Right hindlimb (tissue), 1 donor: ENCODE data around the gene PSMD9.
"Not testable (repeated sequence)": the region's sequence is repeated elsewhere in the genome, so short reads cannot be mapped to it uniquely, and the experiment has no call there.

Experiments
- DNase-seq: peaks from one replicate; pipeline ENCODE4 v3.0.0-alpha.2; 2018

PSMD9 gene, protein sequence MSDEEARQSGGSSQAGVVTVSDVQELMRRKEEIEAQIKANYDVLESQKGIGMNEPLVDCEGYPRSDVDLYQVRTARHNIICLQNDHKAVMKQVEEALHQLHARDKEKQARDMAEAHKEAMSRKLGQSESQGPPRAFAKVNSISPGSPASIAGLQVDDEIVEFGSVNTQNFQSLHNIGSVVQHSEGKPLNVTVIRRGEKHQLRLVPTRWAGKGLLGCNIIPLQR

DNA sequence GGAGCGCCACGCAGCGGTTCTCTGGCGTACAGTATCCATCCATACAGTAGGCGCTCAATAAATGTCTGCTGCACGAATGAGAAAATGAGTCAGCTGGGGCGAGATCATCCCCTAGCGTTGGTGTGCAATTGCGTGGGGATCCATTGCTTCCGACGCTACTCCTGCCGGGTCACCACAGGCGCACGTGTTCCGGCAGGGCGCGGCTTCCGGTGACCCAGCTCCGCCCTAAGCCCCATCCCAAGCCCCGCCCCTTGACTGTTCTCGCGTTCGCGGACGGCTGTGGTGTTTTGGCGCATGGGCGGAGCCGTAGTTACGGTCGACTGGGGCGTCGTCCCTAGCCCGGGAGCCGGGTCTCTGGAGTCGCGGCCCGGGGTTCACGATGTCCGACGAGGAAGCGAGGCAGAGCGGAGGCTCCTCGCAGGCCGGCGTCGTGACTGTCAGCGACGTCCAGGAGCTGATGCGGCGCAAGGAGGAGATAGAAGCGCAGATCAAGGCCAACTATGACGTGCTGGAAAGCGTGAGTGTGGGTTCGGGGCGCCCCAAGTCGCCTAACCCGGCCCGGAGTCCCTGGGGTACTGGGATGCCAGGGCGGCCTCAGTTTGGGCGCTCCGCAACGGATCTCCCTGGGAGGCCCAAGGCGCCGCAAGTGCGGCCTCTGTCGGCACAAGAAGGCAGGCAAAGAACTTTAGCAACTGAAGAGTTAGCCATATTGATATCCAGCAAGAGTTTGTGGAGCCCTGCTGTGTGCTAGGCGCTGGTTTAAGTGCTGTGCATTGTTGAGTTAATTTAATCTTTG, at the start of gene PSMD9:
Gene PSMD9 (plus strand): TSS at position 313 of the 796 bp plus-strand sequence. CDS start 67 bp downstream, at position 380.
- DNase-seq, result peak; percentile 98

DNA sequence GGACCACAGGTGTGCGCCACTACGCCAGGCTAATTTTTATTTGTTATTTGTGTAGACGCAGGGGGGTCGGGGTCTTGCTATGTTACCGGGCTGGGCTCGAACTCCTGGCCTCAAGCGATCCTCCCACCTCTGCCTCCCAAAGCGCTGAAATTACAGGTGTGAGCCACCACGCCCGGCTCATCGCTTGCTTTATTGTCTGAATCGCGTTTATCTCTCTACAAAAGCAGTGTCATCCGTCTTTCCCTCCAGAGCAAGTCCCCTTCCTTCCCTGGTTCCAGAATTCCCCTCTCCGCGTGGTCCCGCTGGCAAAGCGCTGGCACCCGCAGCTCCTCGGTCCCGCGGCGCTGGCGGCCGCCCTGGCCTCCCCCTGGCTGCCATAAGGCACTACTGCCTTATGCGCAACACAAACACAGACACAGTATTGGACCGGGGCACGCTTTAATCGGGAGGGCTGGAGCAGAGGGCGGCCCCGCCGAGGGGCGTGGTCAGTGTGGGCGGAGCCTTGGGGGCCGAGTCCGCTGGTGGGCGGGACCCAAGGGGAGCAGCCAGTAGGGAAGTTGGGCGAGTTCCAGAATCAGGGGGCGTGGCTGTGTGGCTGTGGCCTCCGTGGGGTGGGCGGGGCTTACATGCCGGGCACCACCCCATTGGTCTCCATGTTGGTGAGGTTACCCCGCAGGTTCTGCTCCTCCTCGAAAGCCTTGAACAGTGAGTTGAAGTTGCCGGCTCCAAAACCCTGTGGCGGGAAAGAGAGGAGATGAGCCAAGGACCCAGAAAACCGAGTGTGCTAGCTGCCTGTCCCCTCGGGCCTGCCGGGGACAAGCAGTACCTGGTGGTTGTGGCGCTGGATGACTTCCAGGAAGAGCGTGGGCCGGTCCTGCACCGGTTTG, 49.2 kb upstream of the PSMD9 start:
- peak; percentile 96 for DNase-seq

DNA sequence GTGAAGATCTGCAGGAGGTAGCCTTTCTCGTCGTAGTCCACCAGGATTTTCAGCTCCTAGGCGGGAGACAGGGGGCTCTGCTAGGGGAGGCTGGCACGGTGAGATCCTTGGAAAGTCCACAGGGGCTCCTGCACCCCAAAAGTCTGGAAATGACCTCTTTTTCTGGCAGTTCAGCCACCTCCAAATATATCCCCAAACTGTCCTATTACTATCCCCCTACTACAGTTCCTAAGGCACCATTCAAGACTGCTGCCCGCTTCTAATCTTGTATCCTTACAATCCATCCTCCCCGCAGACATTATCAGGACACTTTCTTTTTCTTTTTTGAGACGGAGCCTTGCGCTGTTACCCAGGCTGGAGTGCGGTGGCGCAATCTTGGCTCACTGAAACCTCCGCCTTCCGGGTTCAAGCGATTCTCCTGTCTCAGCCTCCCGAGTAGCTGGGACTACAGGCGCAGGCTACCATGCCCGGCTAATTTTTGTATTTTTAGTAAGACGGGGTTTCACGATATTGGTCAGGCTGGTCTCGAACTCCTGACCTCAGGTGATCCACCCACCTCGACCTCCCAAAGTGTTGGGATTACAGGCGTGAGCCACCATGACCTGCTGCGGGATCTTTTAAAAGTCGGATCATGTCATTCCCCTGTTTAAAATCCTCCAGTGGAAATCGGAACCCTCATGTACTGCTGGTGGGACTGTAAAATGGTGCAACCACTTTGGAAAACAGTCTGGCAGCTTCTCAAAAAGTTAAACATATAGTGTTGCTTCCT, 48.4 kb upstream of the PSMD9 start:
- no peak for DNase-seq

DNA sequence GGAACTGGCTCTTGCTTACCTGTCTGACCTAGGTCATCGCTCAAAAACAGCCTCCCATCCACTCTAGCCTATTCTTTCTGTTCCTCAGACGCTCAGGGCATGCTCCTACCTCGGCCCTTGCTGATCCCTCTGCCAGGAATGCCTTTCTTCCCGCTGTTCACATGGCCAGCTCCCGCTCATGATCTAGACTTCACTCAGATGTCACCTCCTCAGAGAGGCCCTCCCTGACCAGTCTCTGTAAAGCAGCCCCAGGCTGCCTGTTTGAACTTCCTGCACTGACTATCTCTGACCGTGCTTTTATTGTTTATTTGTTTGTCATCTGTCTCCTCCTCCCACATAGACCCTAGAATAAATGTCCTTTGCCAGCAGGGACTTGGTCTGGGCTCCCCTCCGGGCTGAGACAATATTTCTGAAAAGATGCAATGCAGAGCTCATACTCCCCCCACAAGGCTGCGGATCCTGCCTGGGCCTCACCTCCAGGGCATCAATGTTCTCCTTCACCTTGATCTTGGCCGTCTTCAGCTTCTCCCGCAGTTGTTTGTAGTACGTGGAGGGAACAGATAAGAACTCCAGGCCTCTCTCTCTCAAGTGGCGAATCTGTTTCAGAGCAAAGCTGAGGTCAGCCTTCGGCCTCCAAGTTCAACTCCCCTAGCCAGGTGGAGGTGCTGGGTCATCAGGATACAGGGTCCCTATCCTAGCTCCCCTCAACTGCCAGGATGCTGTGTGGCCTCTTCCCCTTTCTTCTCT, 45.2 kb upstream of the PSMD9 start:
- no peak for DNase-seq

DNA sequence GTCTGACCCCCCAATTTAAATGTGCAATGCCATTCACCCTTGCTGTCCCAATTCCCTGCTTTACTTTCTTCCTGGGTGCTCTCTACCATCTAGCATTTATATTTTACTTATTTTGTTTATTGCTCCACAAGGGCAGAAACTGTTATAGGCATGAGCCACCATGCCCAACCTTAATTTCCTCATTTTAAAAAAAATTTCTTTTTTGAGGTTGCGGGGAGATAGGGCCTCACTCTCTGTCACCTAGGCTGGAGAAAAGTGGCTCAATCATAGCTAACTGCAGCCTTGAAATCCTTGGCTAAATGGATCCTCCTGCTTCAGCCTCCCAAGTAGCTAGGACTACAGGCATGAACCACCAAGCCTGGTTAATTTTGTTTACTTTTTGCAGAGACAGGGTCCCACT, 42.9 kb upstream of the PSMD9 start:
- no peak for DNase-seq

DNA sequence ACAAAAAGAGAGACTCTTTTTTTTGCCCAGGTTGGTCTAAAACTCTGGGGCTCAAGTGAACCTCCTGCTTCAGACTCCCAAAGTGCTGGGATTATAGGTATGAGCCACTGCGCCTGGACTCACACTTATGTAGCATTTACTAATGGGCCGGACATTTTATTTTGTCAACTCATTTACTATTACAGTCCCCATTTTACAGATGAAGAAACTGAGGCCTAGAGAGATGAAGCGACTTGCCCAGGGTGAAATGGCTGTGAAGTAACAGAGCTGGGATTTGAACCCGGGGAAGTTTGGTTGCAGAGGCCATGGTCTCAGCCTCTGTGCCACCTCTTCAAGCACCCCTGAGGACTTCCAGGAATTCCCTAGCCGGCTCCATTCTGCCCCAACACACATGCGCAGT, 39.4 kb upstream of the PSMD9 start:
- no peak for DNase-seq

DNA sequence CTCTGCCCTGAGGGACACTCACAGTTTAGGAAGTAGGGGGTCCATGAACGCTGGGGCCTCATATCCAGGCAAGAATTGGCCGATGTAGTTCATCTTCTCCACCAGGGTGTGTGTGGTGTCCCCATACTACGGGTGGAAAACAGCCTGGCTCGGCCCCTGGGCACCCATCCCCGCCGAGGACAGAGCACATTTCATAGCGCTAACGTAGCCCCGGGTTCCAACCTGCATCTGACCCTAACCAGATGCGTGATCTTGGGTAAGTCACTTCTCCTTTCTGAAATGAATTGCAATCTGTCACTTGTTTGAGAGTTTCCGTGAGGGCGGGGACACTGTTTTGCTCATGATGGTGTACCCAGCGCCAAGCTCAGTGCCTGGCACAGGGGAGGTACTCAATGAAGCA, 38.9 kb upstream of the PSMD9 start:
- DNase-seq, result no peak

DNA sequence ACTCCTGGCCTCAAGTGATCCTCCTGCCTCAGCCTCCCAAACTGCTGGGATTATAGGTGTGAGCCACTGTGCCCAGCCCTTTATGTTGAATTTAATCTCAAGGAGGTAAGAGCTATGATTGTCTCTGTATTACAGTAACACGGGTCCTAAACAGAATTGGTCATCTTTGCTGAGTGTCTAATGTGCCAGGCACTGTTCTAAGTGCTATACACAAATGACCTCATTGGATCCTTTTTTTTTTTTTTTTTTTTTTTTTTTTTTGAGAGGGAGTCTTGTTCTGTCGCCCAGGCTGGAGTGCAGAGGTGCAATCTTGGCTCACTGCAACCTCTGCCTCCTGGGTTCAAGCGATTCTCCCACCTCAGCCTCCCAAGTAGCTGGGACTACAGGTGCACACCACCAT, 36.2 kb upstream of the PSMD9 start:
- DNase-seq, result not testable (repeated sequence)

DNA sequence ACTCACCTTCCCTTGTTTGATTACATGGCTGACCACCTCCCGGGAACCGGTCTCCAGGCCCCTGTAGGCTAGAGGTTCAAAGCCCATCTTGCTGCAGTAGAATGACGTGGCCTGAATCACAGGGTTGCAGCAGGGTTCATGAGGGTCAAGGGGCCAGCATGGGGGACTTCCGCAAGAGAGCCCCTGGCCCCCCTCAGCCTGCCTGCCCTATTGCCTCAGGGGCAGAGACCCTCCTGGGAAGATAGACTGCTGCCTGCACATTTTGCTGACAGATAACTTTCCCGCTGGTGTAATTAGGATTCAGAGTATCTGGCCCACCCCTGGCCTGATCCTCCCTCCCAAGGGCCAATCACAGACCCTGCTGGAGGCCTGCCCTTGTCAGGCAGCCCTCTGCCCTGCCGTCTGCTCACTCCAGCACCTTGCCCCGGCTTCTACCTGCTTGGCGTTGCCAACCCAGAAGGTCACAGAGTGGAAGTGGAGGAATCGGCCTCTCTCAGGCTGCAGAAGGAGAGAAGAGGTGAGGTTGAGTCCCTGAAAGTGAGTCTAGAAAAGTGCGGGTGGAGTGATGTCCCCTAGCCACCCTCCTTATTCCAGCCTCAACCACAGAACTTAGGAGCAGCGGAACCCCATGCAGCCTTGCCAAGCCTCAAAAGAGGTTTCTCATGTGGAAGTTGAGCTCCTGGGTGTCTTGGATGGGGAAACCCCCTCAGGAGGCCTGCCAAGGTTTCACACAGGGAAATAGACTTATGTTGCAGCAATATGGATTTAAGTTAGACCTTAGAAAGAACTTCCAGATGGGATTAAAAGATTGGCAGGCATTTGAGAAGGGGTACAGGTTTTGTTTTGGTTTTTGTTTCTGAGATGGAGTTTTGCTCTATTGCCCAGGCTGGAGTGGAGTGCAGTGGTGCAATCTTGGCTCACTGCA, 31.0 kb upstream of the PSMD9 start:
- no peak for DNase-seq

DNA sequence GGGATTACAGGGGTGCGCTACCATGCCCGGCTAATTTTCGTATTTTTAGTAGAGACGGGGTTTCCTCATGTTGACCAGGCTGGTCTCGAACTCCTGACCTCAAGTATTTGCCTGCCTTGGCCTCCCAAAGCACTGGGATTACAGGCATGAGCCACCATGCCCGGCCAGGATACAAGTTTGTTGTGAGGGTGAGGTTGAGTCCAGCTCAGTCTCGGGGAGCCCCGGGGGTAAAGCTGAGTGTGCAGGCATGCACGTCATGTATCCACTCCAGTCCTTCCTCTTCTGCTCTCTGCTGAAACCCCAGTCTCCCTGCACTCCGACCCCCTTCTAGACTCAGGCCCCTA, 30.3 kb upstream of the PSMD9 start:
- DNase-seq, result no peak

DNA sequence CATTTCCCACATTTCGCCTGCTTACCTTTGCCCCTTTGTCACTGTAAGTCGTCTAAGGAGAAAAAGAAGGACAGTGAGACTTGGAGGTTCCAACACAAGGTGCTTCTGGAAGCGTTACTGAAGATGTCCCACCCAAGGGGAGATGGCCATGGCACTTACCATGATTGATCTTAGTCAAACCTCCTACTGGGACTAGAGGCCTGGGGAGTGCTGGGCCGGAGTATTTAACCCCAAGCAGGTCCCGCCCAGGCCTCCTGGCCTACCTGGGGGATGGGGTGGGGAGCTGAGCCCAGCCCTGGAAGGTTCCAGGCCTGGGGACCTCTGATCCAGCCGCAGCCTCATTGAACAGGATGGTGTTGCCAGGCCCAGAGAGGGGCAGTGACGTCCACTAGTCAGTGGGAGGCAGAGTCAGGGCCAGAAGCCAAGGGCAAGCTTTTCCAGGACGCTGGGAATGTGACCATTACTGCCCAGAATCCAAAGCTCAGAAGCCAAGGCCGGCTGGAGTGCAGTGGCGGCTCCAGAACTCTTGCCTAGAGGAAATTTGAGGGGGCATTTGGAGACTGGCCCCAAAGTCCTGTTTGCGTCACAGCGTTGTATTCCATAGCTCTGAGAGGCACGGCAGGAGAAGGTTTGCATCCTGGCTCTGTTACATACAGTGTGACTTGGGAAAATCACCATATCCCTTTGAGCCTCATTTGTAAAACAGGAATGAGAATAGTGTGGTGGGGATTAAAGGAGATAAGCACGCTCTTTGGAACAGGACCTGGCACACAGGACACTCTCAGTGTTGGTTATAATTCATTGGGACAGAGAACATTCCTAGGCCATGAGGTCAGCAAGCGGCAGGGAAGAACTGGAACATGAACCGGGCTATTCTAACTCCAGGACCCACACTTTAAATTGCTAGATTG, 29.7 kb upstream of the PSMD9 start, which contains the start of gene HPD:
Gene HPD (minus strand): TSS at position 198 of the 911 bp plus-strand sequence. CDS start 36 bp downstream, at position 162.
- DNase-seq, result peak; percentile 56

DNA sequence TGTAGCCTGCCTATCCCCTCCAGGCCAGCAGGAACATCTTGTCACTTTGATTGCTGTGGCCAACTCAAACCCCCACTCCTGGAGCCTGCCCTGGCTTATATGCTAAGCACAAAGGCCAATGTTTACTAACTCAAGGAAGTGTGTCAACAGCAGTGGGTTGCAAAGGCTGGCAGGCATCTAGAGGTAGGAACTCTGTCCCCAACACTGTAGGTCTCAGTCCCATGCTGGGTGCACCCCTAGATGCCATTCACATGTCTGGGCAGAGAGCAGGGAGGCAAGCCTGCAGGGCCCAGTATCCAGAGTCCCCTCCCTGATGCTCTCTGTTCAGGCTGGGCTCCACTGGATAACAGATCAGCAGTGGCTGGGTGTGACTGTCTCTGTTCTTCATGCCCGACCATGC, 28.3 kb upstream of the PSMD9 start:
- no peak for DNase-seq

DNA sequence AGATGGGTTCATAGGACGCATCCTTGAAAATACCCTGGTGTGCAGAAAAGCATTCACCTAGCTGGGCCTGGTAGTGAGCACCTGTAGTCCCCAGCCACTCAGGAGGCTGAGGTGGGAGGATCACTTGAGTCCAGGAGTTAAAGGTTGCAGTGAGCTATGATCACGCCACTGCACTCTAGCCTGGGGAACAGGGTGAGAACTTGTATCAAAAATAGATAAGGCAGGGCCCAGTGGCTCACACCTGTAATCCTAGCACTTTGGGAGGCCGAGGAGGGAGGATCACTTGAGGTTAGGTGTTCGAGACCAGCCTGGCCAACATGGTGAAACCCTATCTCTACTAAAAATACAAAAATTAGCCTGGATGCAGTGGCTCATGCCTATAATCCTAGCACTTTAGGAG, 27.9 kb upstream of the PSMD9 start:
- not testable (repeated sequence) for DNase-seq

DNA sequence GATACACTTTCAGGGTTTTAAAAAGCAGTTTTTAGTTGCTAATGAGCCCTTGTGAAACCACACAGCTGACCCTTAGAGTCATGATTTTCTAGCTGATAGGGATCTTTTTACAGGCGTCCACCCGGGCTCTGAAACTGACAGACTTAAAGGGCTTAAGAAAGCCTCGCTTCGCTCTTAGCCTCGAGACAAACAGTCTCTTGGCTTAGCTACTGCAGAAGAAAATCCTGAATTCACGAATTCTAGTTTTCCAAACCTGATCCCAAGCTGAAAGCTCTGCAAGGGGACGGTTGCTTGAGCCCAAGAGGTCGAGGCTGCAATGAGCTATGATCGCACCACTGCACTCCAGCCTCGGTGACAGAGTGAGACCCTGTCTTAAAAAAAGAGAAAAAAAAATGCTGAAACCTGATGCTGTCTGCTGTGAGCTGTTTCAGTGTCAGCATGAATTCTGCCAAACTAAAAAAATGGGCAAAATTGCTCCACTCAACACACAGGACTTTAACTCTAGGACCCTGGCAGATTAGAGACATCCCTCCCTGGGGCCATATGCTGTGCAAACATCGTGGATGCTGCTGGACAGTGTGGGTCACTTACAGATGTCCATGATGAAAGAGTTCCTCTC, 26.8 kb upstream of the PSMD9 start:
- no peak for DNase-seq

DNA sequence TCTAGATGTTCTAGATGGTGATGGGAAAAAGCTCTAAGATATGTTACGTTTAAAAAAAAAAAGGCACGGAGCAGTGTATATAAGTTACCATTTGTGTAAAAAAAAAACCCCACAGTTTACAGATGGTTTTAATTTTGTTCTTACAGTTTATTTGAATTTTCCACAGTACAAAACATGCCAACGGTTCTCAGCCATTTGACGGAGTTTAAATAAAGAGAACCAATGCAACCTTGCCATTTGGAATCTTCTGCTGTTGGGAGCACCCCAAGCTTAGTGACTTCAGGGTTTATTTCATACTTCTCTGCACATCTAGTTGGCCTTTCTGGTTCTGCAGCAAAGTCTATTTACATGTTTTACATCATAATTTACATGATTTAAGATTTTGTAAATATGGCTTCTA, 22.3 kb upstream of the PSMD9 start:
- DNase-seq, result no peak

DNA sequence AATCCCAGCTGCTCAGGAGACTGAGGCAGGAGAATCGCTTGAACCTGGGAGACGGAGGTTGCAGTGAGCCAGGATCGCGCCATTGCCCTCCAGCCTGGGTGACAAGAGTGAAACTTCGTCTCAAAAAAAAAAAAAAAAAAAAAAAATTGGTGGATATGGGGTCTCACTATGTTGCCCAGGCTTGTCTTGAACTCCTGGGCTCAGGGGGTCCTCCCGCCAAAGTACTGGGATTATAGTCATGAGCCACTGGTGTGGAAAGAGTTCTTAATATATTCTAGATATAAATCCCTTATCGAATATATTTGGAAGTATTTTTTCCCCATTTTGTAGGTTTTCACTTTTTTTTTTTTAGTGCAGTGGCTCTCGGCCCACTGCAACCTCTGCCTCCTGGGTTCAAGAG, 19.4 kb upstream of the PSMD9 start:
- DNase-seq, result not testable (repeated sequence)

DNA sequence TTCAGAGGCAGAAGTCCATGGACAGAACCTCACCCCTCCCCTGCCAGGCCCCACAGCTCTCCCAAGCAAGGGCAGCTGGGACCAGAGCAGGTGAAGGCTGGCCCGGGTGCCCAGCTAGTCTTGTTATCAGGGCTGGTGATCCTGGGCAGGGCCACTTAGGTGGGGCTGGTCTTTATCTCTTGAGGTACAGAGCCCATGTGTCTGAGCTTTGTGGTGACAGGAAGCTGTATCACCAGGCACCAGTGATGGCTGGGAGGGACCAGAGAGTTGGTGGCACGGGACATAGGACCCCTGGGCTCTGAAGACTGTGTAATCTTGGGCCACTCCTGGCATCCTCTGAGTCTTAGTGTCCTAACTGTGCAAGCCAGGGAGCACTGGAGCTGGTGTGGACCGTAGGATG, 17.1 kb upstream of the PSMD9 start:
- no peak for DNase-seq

DNA sequence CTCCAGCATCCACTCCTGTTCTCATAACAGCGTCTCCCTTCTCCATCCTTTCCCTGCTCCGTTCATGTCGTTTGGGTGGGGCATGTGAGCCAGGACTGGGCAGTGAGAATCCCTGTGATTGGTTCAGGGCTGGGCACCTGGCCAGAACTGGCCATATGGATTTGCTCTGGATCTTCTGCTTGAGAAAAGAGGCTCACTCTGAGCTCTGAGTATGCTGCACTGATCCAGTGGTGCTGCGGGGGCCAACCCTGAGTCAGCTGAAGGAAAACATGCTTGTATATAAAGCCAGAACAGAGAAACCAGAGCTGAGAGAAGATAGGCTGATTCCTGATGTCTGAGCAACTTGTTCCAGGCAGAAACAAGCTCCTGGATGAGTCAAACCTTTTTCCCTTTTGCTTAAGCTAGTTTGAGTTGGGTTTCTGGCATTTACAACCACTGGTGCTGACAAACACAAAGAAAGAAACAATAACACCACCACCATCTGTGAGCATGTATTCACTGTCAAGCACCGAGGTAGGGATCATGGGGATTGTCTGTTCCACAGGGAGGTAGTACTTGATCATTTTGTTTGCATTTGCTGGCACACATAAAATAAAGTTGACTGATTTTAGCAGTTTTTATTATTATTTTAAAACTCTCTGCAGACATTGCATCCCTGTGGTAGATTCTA, 15.9 kb upstream of the PSMD9 start:
- peak; percentile 76 for DNase-seq

DNA sequence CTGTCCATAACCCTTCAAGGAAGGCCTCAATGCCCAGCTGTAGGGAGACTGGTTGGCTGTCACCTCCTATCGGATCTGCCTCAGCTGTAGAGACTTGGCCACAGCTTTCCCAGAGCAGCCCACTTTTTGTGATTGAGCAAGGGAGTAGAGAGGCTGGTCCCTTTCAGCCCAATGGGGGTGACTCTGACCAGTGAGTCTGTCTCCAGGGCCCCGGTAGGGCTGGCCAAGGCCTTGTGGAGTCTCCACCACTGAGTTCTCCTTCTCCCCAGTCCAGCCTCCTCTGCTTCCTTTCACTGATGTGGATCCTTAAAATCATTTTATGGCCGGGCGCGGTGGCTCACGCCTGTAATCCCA, 15.4 kb upstream of the PSMD9 start:
- DNase-seq, result no peak
